H9 (cell line): ENCODE results near the gene ZNF414. TPM values are rescaled to one million over a fixed set of nuclear protein-coding genes. Genes with fewer than 3 reads are reported as not detected.

Source experiments
- DNase-seq: peaks from one replicate; pipeline ENCODE4 v3.0.0-alpha.2; 2017
- H2AFZ ChIP-seq: one replicate; pipeline ENCODE4 v1.6.1; 2013; ENCODE audit warnings: mild to moderate bottlenecking, low read length, control low read depth, moderate library complexity
- H2AK5ac ChIP-seq: 2 replicates; pipeline ENCODE4 v1.6.1; 2013; ENCODE audit warnings: low read length, control low read depth, mixed read lengths; ENCODE audit not compliant: insufficient read length
- H2BK120ac ChIP-seq: one replicate; pipeline ENCODE4 v1.6.1; 2013; ENCODE audit warnings: low read depth, mild to moderate bottlenecking, low read length, control low read depth, inconsistent platforms; ENCODE audit not compliant: poor library complexity, severe bottlenecking
- H2BK12ac ChIP-seq: 2 replicates; pipeline ENCODE4 v1.6.1; 2013; ENCODE audit warnings: low read length, control low read depth, mixed read lengths, low read depth; ENCODE audit not compliant: insufficient read length
- H2BK15ac ChIP-seq: 2 replicates; pipeline ENCODE4 v1.6.1; 2013; ENCODE audit warnings: low read depth, low read length, control low read depth
- H2BK20ac ChIP-seq: one replicate; pipeline ENCODE4 v1.6.1; 2013; ENCODE audit warnings: low read depth, mild to moderate bottlenecking, low read length, control low read depth, inconsistent platforms; ENCODE audit not compliant: poor library complexity, severe bottlenecking
- H2BK5ac ChIP-seq: 2 replicates; pipeline ENCODE4 v1.6.1; 2013; ENCODE audit warnings: low read length, control low read depth, mixed read lengths; ENCODE audit not compliant: insufficient read length
- H3K14ac ChIP-seq: 2 replicates; pipeline ENCODE4 v1.6.1; 2013; ENCODE audit warnings: low read length, control low read depth; ENCODE audit not compliant: insufficient read depth
- H3K18ac ChIP-seq: 2 replicates; pipeline ENCODE4 v1.6.1; 2013; ENCODE audit warnings: low read depth, mild to moderate bottlenecking, mixed read lengths, low read length, control low read depth; ENCODE audit not compliant: insufficient read length
- H3K23ac ChIP-seq: 2 replicates; pipeline ENCODE4 v1.6.1; 2013; ENCODE audit warnings: low read length, control low read depth, mixed read lengths, low read depth; ENCODE audit not compliant: insufficient read length
- H3K23me2 ChIP-seq: 2 replicates; pipeline ENCODE4 v1.6.1; 2013; ENCODE audit warnings: low read depth, mild to moderate bottlenecking, mixed read lengths, low read length, control low read depth; ENCODE audit not compliant: insufficient read length, poor library complexity, severe bottlenecking
- H3K27ac ChIP-seq: 2 replicates; pipeline ENCODE4 v1.5.1; 2013; ENCODE audit warnings: low read length, control low read depth, mixed read lengths, low read depth; ENCODE audit not compliant: insufficient read length
- H3K27me3 ChIP-seq: 2 replicates; pipeline ENCODE4 v1.6.1; 2013; ENCODE audit warnings: low read length, control low read depth, inconsistent platforms; ENCODE audit not compliant: insufficient read depth
- H3K4ac ChIP-seq: 2 replicates; pipeline ENCODE4 v1.6.1; 2013; ENCODE audit warnings: low read depth, mild to moderate bottlenecking, control low read depth, inconsistent platforms, low read length, moderate library complexity
- H3K4me1 ChIP-seq: 2 replicates; pipeline ENCODE4 v1.6.1; 2013; ENCODE audit warnings: low read length, control low read depth, inconsistent platforms; ENCODE audit not compliant: insufficient read depth
- H3K4me2 ChIP-seq: 2 replicates; pipeline ENCODE4 v1.6.1; 2013; ENCODE audit warnings: low read length, control low read depth, mixed read lengths; ENCODE audit not compliant: insufficient read length, insufficient read depth
- H3K56ac ChIP-seq: 2 replicates; pipeline ENCODE4 v1.6.1; 2013; ENCODE audit warnings: low read depth, mild to moderate bottlenecking, mixed read lengths, low read length, control low read depth; ENCODE audit not compliant: insufficient read length
- H3K79me1 ChIP-seq: 2 replicates; pipeline ENCODE4 v1.6.1; 2013; ENCODE audit warnings: low read depth, mild to moderate bottlenecking, moderate library complexity, low read length, control low read depth, inconsistent platforms; ENCODE audit not compliant: insufficient read depth, poor library complexity, severe bottlenecking
- H3K79me2 ChIP-seq: 2 replicates; pipeline ENCODE4 v1.6.1; 2013; ENCODE audit warnings: low read length, control low read depth, inconsistent platforms; ENCODE audit not compliant: insufficient read depth
- H3K9ac ChIP-seq: 2 replicates; pipeline ENCODE4 v1.6.1; 2013; ENCODE audit warnings: low read length, control low read depth, mixed read lengths; ENCODE audit not compliant: insufficient read length; ENCODE audit errors: extremely low read depth
- H3K9me3 ChIP-seq: one replicate; pipeline ENCODE4 v1.6.1; 2013; ENCODE audit warnings: low read depth, low read length, inconsistent platforms; ENCODE audit not compliant: control insufficient read depth
- H3T11ph ChIP-seq: one replicate; pipeline ENCODE4 v1.6.1; 2013; ENCODE audit warnings: mild to moderate bottlenecking, low read length, control low read depth, inconsistent platforms
- H4K20me1 ChIP-seq: one replicate; pipeline ENCODE4 v1.6.1; 2013; ENCODE audit not compliant: control insufficient read depth, insufficient read length, insufficient read depth
- H4K5ac ChIP-seq: 2 replicates; pipeline ENCODE4 v1.6.1; 2013; ENCODE audit warnings: low read depth, mild to moderate bottlenecking, mixed read lengths, low read length, control low read depth; ENCODE audit not compliant: insufficient read length
- H4K8ac ChIP-seq: replicated peaks from 2 replicates; pipeline ENCODE4 v1.6.1; 2013; ENCODE audit warnings: low read length, control low read depth, mixed read lengths, low read depth; ENCODE audit not compliant: insufficient read length
- H4K91ac ChIP-seq: 2 replicates; pipeline ENCODE4 v1.6.1; 2013; ENCODE audit warnings: low read depth, mild to moderate bottlenecking, moderate library complexity, mixed read lengths, low read length, control low read depth; ENCODE audit not compliant: insufficient read length
- H3K27ac Mint-ChIP-seq, 3 experiments: 2 replicates in 2 of 3; 3 replicates in 1 of 3; pipeline ENCODE4 v1.8.0; 2020 to 2021; ENCODE audit warnings: mixed read lengths in 3 of 3, mild to moderate bottlenecking in 1 of 3, moderate library complexity in 1 of 3
- H3K27me3 Mint-ChIP-seq: 2 replicates; pipeline ENCODE4 v1.8.0; 2021; ENCODE audit warnings: low read depth, mild to moderate bottlenecking, moderate library complexity, mixed read lengths
- H3K36me3 Mint-ChIP-seq, 3 experiments: 2 replicates in 2 of 3; 3 replicates in 1 of 3; pipeline ENCODE4 v1.8.0; 2020 to 2021; ENCODE audit warnings: low read depth in 3 of 3, mixed read lengths in 3 of 3; ENCODE audit not compliant: insufficient read depth in 1 of 3
- H3K4me1 Mint-ChIP-seq, 2 experiments: 2 replicates each; pipeline ENCODE4 v1.8.0; 2020; ENCODE audit warnings: mixed read lengths in 2 of 2
- H3K4me3 Mint-ChIP-seq, 2 experiments: 2 replicates in 1 of 2; 3 replicates in 1 of 2; pipeline ENCODE4 v1.8.0; 2020 to 2021; ENCODE audit warnings: mild to moderate bottlenecking in 2 of 2, mixed read lengths in 2 of 2, moderate library complexity in 1 of 2
- H3K9me3 Mint-ChIP-seq, 2 experiments: 2 replicates in 1 of 2; 3 replicates in 1 of 2; pipeline ENCODE4 v1.8.0; 2020; ENCODE audit warnings: mild to moderate bottlenecking in 2 of 2, mixed read lengths in 2 of 2, moderate library complexity in 1 of 2
- WGBS: extraction: QIAGEN DNeasy Blood & Tissue Kit; methylation state at CpG from one replicate; pipeline ENCODE4 v1.1.7; 2013; ENCODE audit warnings: missing lambda C conversion rate, low lambda C conversion rate, mixed read lengths; ENCODE audit not compliant: insufficient read length; ENCODE audit errors: extremely low coverage; 5-methylcytosine and 5-hydroxymethylcytosine counted together
- total RNA-seq: library from RNA; stranded (reverse); gene quantifications from 2 replicates; pipeline ENCODE4 v1.2.1, GENCODE V29; 2021
- TF ChIP-seq, protein P1 (sequence below): fragments of 200-600 bp; sonication (generic); conservative IDR thresholded peaks from 3 replicates; pipeline ENCODE4 v1.8.0; 2021; ENCODE audit warnings: antibody characterized with exemption, mild to moderate bottlenecking

The ZNF414 gene
- total RNA-seq, 1 experiment from 2014 or later, result 29.3 TPM

DNA sequence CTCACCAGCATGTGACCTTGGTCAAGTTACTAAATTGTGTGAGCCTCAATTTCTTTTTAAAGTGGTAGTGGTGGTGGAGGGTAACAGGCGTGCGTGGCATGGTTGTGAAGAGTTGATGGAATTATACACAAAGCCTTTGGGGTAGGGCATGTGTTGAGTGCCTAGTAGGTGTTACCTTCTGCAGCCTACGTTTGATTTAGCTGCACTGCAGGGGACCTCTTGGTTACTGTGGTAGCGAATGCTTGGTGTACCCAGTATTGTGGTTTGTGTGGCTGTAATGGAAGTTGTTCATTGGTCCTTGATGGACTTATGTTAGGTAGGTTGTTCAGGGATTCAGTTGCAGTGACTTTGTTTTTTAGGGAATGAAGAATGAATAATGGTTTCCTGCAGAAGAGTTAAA is 36.1 kb downstream of the ZNF414 start:
- Histone ChIP-seq H2BK5ac (no peak overlapping the region), H3K23ac (no peak overlapping the region), H2BK120ac (no peak overlapping the region), H4K91ac (no peak overlapping the region), H2BK15ac (no peak overlapping the region), H2AK5ac (no peak overlapping the region), H3K9ac (no peak overlapping the region), H4K5ac (no peak overlapping the region), H2AFZ (no peak overlapping the region), H3K18ac (no peak overlapping the region), H3T11ph (no peak overlapping the region), H3K4ac (no peak overlapping the region), H4K8ac (no peak overlapping the region), H3K9me3 (no peaks in the 10 kb centered on the region), H3K79me1 (peaks cover 4% of the 10 kb centered on the region), H3K56ac (no peak overlapping the region), H3K79me2 (peaks cover 41% of the 10 kb centered on the region; the same call in 1 of the 2 replicates), H3K14ac (no peak overlapping the region), H4K20me1 (peaks cover 2% of the 10 kb centered on the region), H3K27me3 (no peaks in the 10 kb centered on the region), H3K23me2 (no peaks in the 10 kb centered on the region), H2BK12ac (no peak overlapping the region), H2BK20ac (no peak overlapping the region), H3K4me2 (no peak overlapping the region), H3K4me1 (no peaks in the 10 kb centered on the region), H3K27ac (no peak overlapping the region)
- no CpG with 5 or more reads among the region's 4 CpGs for WGBS
- no peaks in the 10 kb centered on the region; the same call in 1 of the 2 replicates for H3K27me3 Mint-ChIP-seq
- peaks cover 49 to 85% (median 83%) of the 10 kb centered on the region in 3 experiments; a peak in 6 of 7 replicates for H3K36me3 Mint-ChIP-seq
- no peak overlapping the region for H3K4me3 Mint-ChIP-seq
- peak overlapping the region in 2 of 3 experiments; percentile 19 to 81; a peak in 4 of 7 replicates for H3K27ac Mint-ChIP-seq
- TF ChIP-seq, protein P1, sequence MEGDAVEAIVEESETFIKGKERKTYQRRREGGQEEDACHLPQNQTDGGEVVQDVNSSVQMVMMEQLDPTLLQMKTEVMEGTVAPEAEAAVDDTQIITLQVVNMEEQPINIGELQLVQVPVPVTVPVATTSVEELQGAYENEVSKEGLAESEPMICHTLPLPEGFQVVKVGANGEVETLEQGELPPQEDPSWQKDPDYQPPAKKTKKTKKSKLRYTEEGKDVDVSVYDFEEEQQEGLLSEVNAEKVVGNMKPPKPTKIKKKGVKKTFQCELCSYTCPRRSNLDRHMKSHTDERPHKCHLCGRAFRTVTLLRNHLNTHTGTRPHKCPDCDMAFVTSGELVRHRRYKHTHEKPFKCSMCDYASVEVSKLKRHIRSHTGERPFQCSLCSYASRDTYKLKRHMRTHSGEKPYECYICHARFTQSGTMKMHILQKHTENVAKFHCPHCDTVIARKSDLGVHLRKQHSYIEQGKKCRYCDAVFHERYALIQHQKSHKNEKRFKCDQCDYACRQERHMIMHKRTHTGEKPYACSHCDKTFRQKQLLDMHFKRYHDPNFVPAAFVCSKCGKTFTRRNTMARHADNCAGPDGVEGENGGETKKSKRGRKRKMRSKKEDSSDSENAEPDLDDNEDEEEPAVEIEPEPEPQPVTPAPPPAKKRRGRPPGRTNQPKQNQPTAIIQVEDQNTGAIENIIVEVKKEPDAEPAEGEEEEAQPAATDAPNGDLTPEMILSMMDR, result no peak
- H3K9me3 Mint-ChIP-seq, result no peaks in the 10 kb centered on the region
- peaks cover 3 to 6% of the 10 kb centered on the region in 2 experiments; a peak in 1 of 4 replicates for H3K4me1 Mint-ChIP-seq
- no peak for DNase-seq
